Myocyte (in vitro differentiated cells): ENCODE results near the gene BUB1B. TPM values are rescaled to one million over a fixed set of nuclear protein-coding genes. Genes with fewer than 3 reads are reported as not detected.
A peak's percentile ranks its signal among the peaks of the same experiment; 100 is the strongest.

Experiments used
- DNase-seq: peaks from one replicate; pipeline ENCODE4 v3.0.0-alpha.2; 2012; ENCODE audit warnings: low read depth
- total RNA-seq: library from RNA; depleted of rRNA; stranded (reverse); fragments of >200 nt; gene quantifications from 2 replicates; pipeline ENCODE4 v1.2.3, GENCODE V29; 2014

Gene BUB1B
- total RNA-seq, 1 donor from 2014 or later, result 1.8 TPM

DNA sequence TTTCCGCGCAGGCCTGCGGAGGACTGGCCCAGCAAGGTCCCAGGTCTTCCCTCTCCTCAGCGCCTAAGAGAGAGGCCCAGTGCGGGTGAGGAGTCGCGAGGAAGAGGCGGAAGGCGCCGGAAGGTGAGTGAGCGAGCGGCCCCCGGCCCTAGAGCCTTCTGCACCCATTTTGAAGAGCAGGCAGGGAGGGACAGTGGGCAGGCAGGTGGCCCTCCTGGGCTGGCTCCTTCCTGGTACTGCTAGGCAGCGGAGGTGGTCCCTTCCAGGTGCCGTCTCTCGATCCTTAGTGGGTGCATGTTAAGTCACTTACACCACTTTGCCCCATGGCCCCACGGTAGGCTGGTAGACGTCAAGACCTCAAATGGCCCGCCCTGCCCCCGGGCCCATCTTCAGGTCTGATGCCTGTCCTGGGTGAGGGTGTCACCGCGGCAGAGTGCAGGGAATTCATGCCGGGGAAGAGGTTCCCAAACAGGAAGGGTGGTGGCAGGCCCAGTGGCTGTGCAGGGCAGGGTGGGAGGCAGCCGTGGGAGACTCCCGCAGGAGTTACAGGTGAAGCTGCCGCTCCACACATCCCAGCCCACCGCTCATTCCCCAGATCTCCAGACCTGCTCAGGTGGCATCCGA is 92.4 kb downstream of the BUB1B start:
- DNase-seq, result no peak

DNA sequence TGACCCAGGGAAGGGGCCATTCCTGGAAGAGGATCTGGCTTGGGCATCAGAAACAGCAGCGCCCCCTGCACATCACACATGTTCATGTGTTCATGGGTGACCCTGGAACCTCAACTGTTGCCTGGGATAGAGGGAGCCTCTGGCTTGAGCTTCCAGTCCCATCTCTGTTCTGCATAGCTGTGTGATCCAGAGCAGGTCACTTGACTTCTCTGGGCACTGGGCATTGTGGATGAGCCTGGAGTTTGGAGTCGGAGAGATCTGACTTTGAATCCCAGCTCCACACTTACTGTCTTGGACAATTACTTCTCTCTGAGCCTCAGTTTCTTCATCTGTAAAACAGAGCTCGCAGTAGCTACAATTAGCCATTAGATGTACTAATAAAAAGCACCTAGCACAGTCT is 93.6 kb downstream of the BUB1B start:
- DNase-seq, result no peak

DNA sequence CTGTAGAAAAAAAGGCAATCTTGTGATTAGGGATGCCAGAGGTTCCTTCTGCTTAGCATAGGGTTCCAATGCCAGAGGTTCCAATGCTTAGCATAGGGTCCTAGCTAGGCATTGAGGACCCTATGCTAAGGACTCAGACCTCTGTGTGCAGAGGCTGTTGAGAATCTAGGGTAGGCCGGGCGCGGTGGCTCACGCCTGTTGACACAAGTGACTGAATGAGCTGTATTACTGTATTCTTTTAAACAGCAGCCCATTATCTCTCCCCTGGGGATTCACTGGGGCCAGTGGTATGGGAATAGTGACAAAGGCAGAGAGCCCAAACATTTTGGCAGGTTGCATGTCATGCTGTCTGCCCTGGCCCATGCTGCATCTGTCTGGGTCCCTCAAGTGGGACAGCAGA is 94.2 kb downstream of the BUB1B start:
- no peak for DNase-seq

DNA sequence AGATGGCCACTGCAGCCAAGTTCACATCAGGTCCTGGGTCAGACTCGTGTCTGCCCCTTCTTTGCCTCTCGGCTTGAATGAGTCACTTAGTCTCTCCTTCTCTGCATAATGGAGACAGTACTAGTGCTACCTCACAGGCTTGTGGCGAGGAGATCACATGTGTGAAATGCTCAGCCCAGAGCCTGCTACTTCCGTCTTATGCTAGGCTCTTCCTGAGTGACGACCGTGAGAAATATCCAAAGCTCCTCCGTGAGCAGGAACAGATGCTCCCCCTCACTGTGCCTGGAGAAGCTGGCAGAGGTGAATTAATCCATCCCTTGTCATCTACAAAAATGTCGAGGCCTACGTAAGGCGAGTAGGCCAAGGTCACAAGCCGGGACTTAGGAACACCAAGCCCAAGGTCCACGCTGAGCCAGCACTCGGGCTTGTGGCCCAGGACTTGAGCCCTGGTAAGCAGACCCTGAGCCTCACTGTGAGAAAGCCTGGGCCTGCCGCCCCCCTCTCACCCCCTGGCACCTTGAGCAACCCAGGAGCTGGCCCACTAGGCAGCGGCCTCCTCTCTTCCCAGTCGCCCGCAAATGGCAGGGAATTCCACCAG is 95.9 kb downstream of the BUB1B start:
- DNase-seq, result no peak

GRCh38 chr15:40257656-40258450 is 97.0 kb downstream of the BUB1B start:
- peak; percentile 39 for DNase-seq

DNA sequence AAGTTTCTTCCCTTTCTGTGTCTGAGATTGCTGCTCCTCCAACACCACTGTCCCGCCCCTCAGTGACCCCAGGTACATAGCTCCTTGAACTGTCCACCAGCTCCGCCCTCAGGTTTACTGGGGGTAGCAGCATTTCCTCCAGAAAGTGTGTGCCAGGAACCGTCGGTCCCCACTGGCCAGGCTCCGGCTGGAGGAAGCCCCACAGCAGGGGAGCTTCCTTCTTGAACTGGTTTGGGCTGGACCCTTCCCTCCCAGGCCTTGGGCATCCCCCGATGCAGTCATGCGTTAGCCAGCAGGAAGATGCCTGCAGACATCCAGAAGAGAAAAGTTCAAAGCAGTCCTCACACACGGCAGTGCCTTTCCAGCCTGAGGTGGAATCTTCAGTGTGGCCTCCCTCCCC is 97.7 kb downstream of the BUB1B start:
- no peak for DNase-seq

DNA sequence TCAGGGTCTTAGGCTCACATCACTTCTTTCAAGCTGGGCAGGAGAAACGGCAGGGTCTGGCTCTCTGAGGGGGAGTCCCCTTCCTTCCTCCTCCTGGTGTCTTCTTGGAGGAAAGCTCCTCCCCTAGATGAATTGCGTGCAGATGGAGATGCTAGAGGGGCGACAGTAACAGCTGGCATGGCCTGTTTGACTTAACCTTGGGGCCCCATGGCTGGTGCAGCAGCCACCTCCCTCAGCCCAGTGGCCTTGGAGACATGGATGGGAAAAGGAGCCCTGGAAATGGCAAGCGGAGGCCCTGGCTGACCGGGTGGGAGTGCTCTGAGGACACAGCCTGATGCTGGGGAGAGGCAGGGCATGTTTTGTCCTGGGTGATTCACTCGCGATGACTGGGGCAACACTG is 98.2 kb downstream of the BUB1B start:
- DNase-seq, result no peak

- DNase-seq, result peak; percentile 45
These were observed 102.3 kb downstream of the BUB1B start for GRCh38 chr15:40263024-40263754.

GRCh38 chr15:40264321-40265153 is 103.7 kb downstream of the BUB1B start:
- no peak for DNase-seq

GRCh38 chr15:40265355-40265754 is 104.5 kb downstream of the BUB1B start:
- no peak for DNase-seq

GRCh38 chr15:40265875-40266274 is 105.0 kb downstream of the BUB1B start:
- no peak for DNase-seq

- DNase-seq, result peak; percentile 70
These were observed 106.0 kb downstream of the BUB1B start for GRCh38 chr15:40266828-40267304.

DNA sequence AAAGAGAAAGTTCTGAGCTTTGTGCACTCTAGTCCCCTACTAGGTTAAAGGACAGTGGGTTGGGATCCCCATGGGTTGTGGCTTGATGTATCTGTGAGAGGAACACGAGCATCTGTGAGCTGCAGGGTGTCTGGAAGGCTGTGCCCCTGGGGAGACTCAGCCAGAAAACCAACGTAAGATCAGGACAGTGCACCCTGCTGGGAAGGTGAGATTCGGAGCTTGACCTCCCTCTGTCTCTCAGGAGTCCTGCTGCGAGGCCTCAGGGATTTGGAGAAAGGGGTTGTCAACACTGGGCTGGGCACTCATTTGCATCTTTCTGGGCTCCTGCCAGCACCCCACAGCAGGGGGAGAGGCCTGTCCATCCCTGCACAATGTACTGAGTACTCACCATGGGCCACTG is 106.8 kb downstream of the BUB1B start:
- DNase-seq, result no peak

- DNase-seq, result no peak
These were observed 108.7 kb downstream of the BUB1B start for GRCh38 chr15:40269604-40270003.

DNA sequence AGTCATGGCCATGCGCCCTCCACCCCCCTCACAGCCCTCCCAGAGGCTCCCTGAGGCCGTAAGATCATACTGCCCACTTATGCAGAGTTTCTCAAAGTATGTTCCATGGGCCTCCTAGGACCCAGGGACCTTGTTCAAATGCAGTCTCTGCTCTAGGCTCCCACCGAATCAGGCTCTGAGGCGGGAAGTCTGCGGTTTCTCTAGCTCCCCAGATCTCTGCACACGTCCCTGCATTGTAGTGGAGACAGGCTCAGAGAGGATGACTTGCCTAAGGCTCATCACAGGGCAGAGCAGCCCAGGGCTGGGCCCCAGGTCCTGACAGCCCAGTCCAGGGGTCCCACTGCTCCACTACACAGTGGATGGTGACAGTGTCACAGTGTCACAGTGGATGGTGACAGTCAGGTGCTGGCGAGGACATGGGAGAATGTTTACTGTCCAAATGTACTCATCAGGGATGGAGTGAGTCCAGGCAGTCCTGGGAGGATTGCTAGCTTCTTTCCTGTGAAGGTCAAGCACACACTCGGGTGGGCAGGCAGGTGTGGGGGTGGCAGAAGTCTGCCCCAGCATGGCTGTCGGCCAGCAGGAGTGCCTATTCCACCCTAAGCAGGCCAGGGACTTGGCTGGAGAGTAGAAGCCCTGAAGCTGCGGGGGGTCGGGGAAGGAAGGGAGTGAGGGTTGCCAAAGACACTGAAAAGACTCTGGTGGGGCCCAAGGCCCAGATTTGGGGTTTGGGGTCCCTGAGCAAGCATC is 109.6 kb downstream of the BUB1B start:
- no peak for DNase-seq

Other genes with a start within 250 kb of the BUB1B start
- gene GPR176, start 240.8 kb upstream of the BUB1B start, total RNA-seq, result 28.1 and 32.6 TPM in 2 replicates
- gene EIF2AK4, start 227.0 kb upstream of the BUB1B start, total RNA-seq, result 68.3 and 70.0 TPM in 2 replicates
- 268 and 288 TPM in 2 replicates for gene SRP14, start 121.9 kb upstream of the BUB1B start, total RNA-seq
- gene BMF, start 52.2 kb upstream of the BUB1B start, total RNA-seq, result 7.4 and 10.4 TPM in 2 replicates
- gene PAK6, start 78.0 kb downstream of the BUB1B start, total RNA-seq, result 0.21 and 0.48 TPM in 2 replicates
- gene ANKRD63, start 122.0 kb downstream of the BUB1B start, total RNA-seq, result 0.42 TPM in 1 of 2 replicates, not detected in the other
- 0.99 and 1.4 TPM in 2 replicates for gene PLCB2, start 146.9 kb downstream of the BUB1B start, total RNA-seq
- 40.5 and 73.3 TPM in 2 replicates for gene INAFM2, start 162.6 kb downstream of the BUB1B start, total RNA-seq
- 30.1 and 41.6 TPM in 2 replicates for gene CCDC9B, start 179.9 kb downstream of the BUB1B start, total RNA-seq
- not detected in 2 replicates for gene PHGR1, start 190.0 kb downstream of the BUB1B start, total RNA-seq
- gene DISP2, start 197.2 kb downstream of the BUB1B start, total RNA-seq, result 1.6 and 3.5 TPM in 2 replicates
- 72.4 and 72.8 TPM in 2 replicates for gene KNSTRN, start 221.7 kb downstream of the BUB1B start, total RNA-seq
- gene IVD, start 244.7 kb downstream of the BUB1B start, total RNA-seq, result 57.0 and 69.3 TPM in 2 replicates